Osteocyte (in vitro differentiated cells): ENCODE measurements around the gene C2orf92. TPM values are rescaled to one million over a fixed set of nuclear protein-coding genes. Genes with fewer than 3 reads are reported as not detected.
"Not testable (repeated sequence)": the region's sequence is repeated elsewhere in the genome, so short reads cannot be mapped to it uniquely, and the experiment has no call there.

Experiments used
- DNase-seq: peaks from one replicate; pipeline ENCODE4 v3.0.0; 2021; ENCODE audit warnings: mixed read lengths; ENCODE audit not compliant: unreplicated experiment; ENCODE audit errors: extremely low spot score
- H3K27ac Mint-ChIP-seq: one replicate; pipeline ENCODE4 v1.8.0; 2021; ENCODE audit warnings: mild to moderate bottlenecking, mixed read lengths; ENCODE audit not compliant: unreplicated experiment
- H3K27me3 Mint-ChIP-seq: one replicate; pipeline ENCODE4 v1.8.0; 2021; ENCODE audit warnings: mixed read lengths; ENCODE audit not compliant: unreplicated experiment
- H3K36me3 Mint-ChIP-seq: one replicate; pipeline ENCODE4 v1.8.0; 2021; ENCODE audit warnings: mixed read lengths; ENCODE audit not compliant: unreplicated experiment
- H3K4me1 Mint-ChIP-seq: one replicate; pipeline ENCODE4 v1.8.0; 2021; ENCODE audit warnings: mixed read lengths; ENCODE audit not compliant: unreplicated experiment
- H3K4me3 Mint-ChIP-seq: one replicate; pipeline ENCODE4 v1.8.0; 2021; ENCODE audit warnings: mild to moderate bottlenecking, moderate library complexity, mixed read lengths; ENCODE audit not compliant: unreplicated experiment
- H3K9me3 Mint-ChIP-seq: one replicate; pipeline ENCODE4 v1.8.0; 2021; ENCODE audit warnings: mixed read lengths; ENCODE audit not compliant: unreplicated experiment
- CTCF ChIP-seq: fragments of 200-600 bp; sonication (generic); IDR thresholded peaks from 2 replicates; pipeline ENCODE4 v1.5.0; 2021; ENCODE audit warnings: antibody characterized with exemption, mild to moderate bottlenecking, moderate library complexity
- long read RNA-seq: library from polyadenylated mRNA; unstranded; transcript quantifications from one replicate; pipeline ENCODE4 v2.0.0, GENCODE V29; 2021
- total RNA-seq: library from RNA; stranded (reverse); gene quantifications from 2 replicates; pipeline ENCODE4 v1.2.1, GENCODE V29; 2021

Gene C2orf92
- total RNA-seq, result 13.7 and 15.0 TPM in 2 replicates
- long read RNA-seq, partial matches to known transcripts, result 0 of 3 reads
- long read RNA-seq, other reads (novel, unspliced or antisense), result 3 of 3 reads

- no peak within 1 kb of the TSS for H3K27ac Mint-ChIP-seq
- no peaks in the 10 kb centered on the region for H3K9me3 Mint-ChIP-seq
- H3K4me1 Mint-ChIP-seq, result peaks cover 20% of the 10 kb centered on the region
- no peak for DNase-seq
- no peaks in the 10 kb centered on the region for H3K27me3 Mint-ChIP-seq
- H3K36me3 Mint-ChIP-seq, result no peaks in the 10 kb centered on the region
- no peak within 1 kb of the TSS for H3K4me3 Mint-ChIP-seq
- TF ChIP-seq CTCF, result no peak
Observed at GRCh38 chr2:97669448-97669847, at the start of gene C2orf92. Gene C2orf92 (plus strand): TSS chr2:97669713. CDS start chr2:97669789, 76 bp downstream.

GRCh38 chr2:97620492-97620891 lies 49.0 kb upstream of the C2orf92 start:
- H3K27ac Mint-ChIP-seq, H3K36me3 Mint-ChIP-seq, DNase-seq, H3K9me3 Mint-ChIP-seq, H3K27me3 Mint-ChIP-seq, H3K4me3 Mint-ChIP-seq: not testable (repeated sequence)
- peaks cover 14% of the 10 kb centered on the region for H3K4me1 Mint-ChIP-seq

GRCh38 chr2:97622976-97623375 lies 46.5 kb upstream of the C2orf92 start:
- H3K9me3 Mint-ChIP-seq, H3K36me3 Mint-ChIP-seq, H3K27ac Mint-ChIP-seq, H3K27me3 Mint-ChIP-seq, H3K4me3 Mint-ChIP-seq, DNase-seq: not testable (repeated sequence)
- H3K4me1 Mint-ChIP-seq, result peaks cover 17% of the 10 kb centered on the region

- H3K4me1 Mint-ChIP-seq, H3K9me3 Mint-ChIP-seq, H3K4me3 Mint-ChIP-seq, H3K36me3 Mint-ChIP-seq, H3K27me3 Mint-ChIP-seq, H3K27ac Mint-ChIP-seq, DNase-seq: not testable (repeated sequence)
Observed at GRCh38 chr2:97625354-97626048, 44.0 kb upstream of the C2orf92 start.

- not testable (repeated sequence) for H3K4me3 Mint-ChIP-seq, H3K4me1 Mint-ChIP-seq, H3K27ac Mint-ChIP-seq, H3K9me3 Mint-ChIP-seq, H3K36me3 Mint-ChIP-seq, DNase-seq
- H3K27me3 Mint-ChIP-seq, result peaks cover 14% of the 10 kb centered on the region
Observed at GRCh38 chr2:97626049-97626430, 43.5 kb upstream of the C2orf92 start.

GRCh38 chr2:97644023-97644717 lies 25.3 kb upstream of the C2orf92 start:
- Mint-ChIP-seq H3K9me3 (no peaks in the 10 kb centered on the region), H3K27me3 (peaks cover 12% of the 10 kb centered on the region), H3K27ac (no peak overlapping the region), H3K4me3 (no peak overlapping the region), H3K4me1 (peaks cover 15% of the 10 kb centered on the region), H3K36me3 (peaks cover 14% of the 10 kb centered on the region)
- no peak for DNase-seq
- TF ChIP-seq CTCF, result no peak

- Mint-ChIP-seq H3K4me1 (peaks cover 15% of the 10 kb centered on the region), H3K36me3 (peaks cover 18% of the 10 kb centered on the region), H3K27me3 (peaks cover 5% of the 10 kb centered on the region), H3K4me3 (peak overlapping the region; percentile 90), H3K27ac (peak overlapping the region; percentile 97), H3K9me3 (no peaks in the 10 kb centered on the region)
- no peak for TF ChIP-seq CTCF
- DNase-seq, result no peak
Observed at GRCh38 chr2:97645112-97645694, 24.3 kb upstream of the C2orf92 start.
